MCF 10A (cell line): ENCODE measurements around the gene CPVL. TPM values are rescaled to one million over a fixed set of nuclear protein-coding genes. Genes with fewer than 3 reads are reported as not detected.
A peak's percentile ranks its signal among the peaks of the same experiment; 100 is the strongest.

Experiments
- BruUV-seq: library from RNA; stranded (reverse); fragments of 400-500 nt; replicated peaks from 2 replicates; lab custom pipeline; 2021; lab: Mats Ljungman, UMichigan
- CTCF ChIA-PET: fragments of 300-600 bp; sonication (Branson Sonifier 250); formaldehyde crosslinking; extraction: SDS; loops from one replicate; lab custom pipeline; 2021; ENCODE audit warnings: antibody characterized with exemption, inconsistent platforms; lab: Yijun Ruan, JAX
- POLR2A ChIA-PET: fragments of 300-600, 350-650 bp; sonication (Branson Sonifier 250); formaldehyde crosslinking; extraction: SDS; loops from one replicate; lab custom pipeline; 2020; ENCODE audit warnings: antibody characterized with exemption, inconsistent platforms; lab: Yijun Ruan, JAX
- DNase-seq: peaks from one replicate; pipeline ENCODE4 v3.0.0-alpha.2; 2018; ENCODE audit not compliant: unreplicated experiment
- H3K27ac Mint-ChIP-seq: one replicate; pipeline ENCODE4 v1.8.0; 2022; ENCODE audit warnings: mild to moderate bottlenecking, low read depth, mixed read lengths; ENCODE audit not compliant: unreplicated experiment
- H3K27me3 Mint-ChIP-seq: one replicate; pipeline ENCODE4 v1.8.0; 2022; ENCODE audit warnings: mixed read lengths; ENCODE audit not compliant: insufficient read depth, unreplicated experiment
- H3K36me3 Mint-ChIP-seq: one replicate; pipeline ENCODE4 v1.8.0; 2022; ENCODE audit warnings: mild to moderate bottlenecking, moderate library complexity, mixed read lengths; ENCODE audit not compliant: insufficient read depth, unreplicated experiment
- H3K4me1 Mint-ChIP-seq: one replicate; pipeline ENCODE4 v1.8.0; 2022; ENCODE audit warnings: mixed read lengths; ENCODE audit not compliant: insufficient read depth, unreplicated experiment
- H3K4me3 Mint-ChIP-seq: one replicate; pipeline ENCODE4 v1.8.0; 2022; ENCODE audit warnings: mild to moderate bottlenecking, moderate library complexity, mixed read lengths; ENCODE audit not compliant: unreplicated experiment
- H3K9me3 Mint-ChIP-seq: one replicate; pipeline ENCODE4 v1.8.0; 2022; ENCODE audit warnings: mixed read lengths; ENCODE audit not compliant: unreplicated experiment
- CTCF ChIP-seq: fragments of 200-600 bp; IDR thresholded peaks from one replicate; pipeline ENCODE4 v1.8.0; 2022; ENCODE audit warnings: antibody characterized with exemption, mild to moderate bottlenecking; ENCODE audit not compliant: unreplicated experiment
- intact Hi-C: fragments of 100-400 bp; cut with micrococcal nuclease; formaldehyde crosslinking; loops from 2 replicates; pipeline ENCODE4 v1.14.1; 2022
- total RNA-seq: library from RNA; stranded (reverse); gene quantifications from 2 replicates; pipeline ENCODE4 v1.2.3, GENCODE V29; 2022

Gene CPVL
- total RNA-seq, 1 experiment from 2014 or later = 49.0 TPM

GRCh38 chr7:29112721-29113120 lies 33.6 kb downstream of the CPVL start:
- no TSS peak for BruUV-seq
- DNase-seq = no peak
- Mint-ChIP-seq H3K4me3 (peak overlapping the region; percentile 68), H3K4me1 (peaks cover 51% of the 10 kb centered on the region), H3K27ac (peak overlapping the region; percentile 84), H3K36me3 (peaks cover 27% of the 10 kb centered on the region), H3K27me3 (no peaks in the 10 kb centered on the region), H3K9me3 (no peaks in the 10 kb centered on the region)
- TF ChIP-seq CTCF = no peak
- CTCF ChIA-PET = interaction anchor here (0.6 to 23.6 kb wide), 13 partner anchors 11 to 317 kb away, joined by 3 to 712 read pairs (median 4); no protein-coding TSS in a partner anchor
- POLR2A ChIA-PET = interaction anchor here (0.9 to 2.6 kb wide), 4 partner anchors 9 to 233 kb away, joined by 4 to 13 read pairs (median 6); no protein-coding TSS in a partner anchor
- intact Hi-C loops = loop anchor here (1.0 to 5.0 kb wide), 3 partner anchors 80 to 296 kb away; partner anchors contain the start of gene CHN2

DNA sequence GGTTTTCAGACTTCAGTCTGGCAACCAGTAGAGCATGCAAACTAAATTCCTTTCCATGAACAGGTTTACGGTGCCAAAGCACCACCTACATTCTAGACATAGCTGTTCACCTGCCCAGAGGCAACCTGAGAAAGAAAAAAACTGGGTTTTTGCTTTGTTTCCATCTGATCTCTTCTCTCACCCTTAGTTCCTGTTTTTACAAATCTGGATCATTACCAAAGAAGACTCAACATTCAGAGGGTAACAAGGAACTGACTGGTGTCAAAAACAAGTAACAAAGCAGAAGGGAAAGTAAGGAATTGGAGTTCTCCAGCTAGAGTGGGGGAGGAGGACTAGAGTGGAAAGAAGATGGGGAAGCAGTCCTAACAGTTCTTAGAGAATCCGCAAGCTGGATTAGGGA lies 36.4 kb downstream of the CPVL start:
- intact Hi-C loops = loop anchor here (5.0 to 10.0 kb wide), 2 partner anchors 82 to 515 kb away; partner anchors contain the start of gene CHN2
- no peak for TF ChIP-seq CTCF
- H3K36me3 Mint-ChIP-seq = peaks cover 34% of the 10 kb centered on the region
- ChIA-PET CTCF (interaction anchor here (0.8 to 23.6 kb wide), 6 partner anchors 9 to 300 kb away, joined by 3 to 712 read pairs (median 4); no protein-coding TSS in a partner anchor), POLR2A (interaction anchor here (0.7 to 2.2 kb wide), 5 partner anchors 30 to 304 kb away, joined by 3 to 12 read pairs (median 3); no protein-coding TSS in a partner anchor)
- BruUV-seq = no TSS peak
- peaks cover 53% of the 10 kb centered on the region for H3K4me1 Mint-ChIP-seq
- DNase-seq = peak; percentile 31
- no peaks in the 10 kb centered on the region for H3K9me3 Mint-ChIP-seq
- H3K27me3 Mint-ChIP-seq = no peaks in the 10 kb centered on the region
- peak overlapping the region; percentile 8 for H3K27ac Mint-ChIP-seq
- no peak overlapping the region for H3K4me3 Mint-ChIP-seq

DNA sequence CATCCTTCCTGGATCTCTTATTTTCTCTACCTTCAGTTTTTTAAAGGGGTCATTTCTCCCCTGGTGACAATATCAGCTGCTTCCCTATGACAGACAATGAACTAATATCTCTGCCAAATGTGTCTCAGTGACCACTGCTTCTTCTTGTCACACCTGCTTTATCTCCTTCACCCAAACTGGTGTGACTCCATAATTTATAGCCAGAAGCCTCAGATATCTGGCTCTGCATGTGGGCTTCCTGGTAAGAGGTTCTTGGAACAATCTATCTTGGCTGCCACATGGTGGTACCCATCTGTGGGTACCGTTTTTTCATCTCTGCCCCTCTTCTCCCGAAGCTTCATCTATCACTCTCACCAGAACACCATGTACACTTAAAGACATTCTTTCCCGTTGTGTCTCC lies 37.0 kb downstream of the CPVL start:
- H3K9me3 Mint-ChIP-seq = no peaks in the 10 kb centered on the region
- H3K36me3 Mint-ChIP-seq = peaks cover 34% of the 10 kb centered on the region
- BruUV-seq = no TSS peak
- H3K4me1 Mint-ChIP-seq = peaks cover 53% of the 10 kb centered on the region
- CTCF ChIA-PET = interaction anchor here (0.8 to 23.6 kb wide), 7 partner anchors 8 to 301 kb away, joined by 3 to 712 read pairs (median 4); no protein-coding TSS in a partner anchor
- intact Hi-C loops = loop anchor here (10.0 kb wide), 1 partner anchor 515 kb away; no protein-coding TSS in a partner anchor
- H3K27me3 Mint-ChIP-seq = no peaks in the 10 kb centered on the region
- no peak for TF ChIP-seq CTCF
- H3K27ac Mint-ChIP-seq = peak overlapping the region; percentile 8
- H3K4me3 Mint-ChIP-seq = no peak overlapping the region
- POLR2A ChIA-PET = interaction anchor here (0.7 to 2.2 kb wide), 5 partner anchors 31 to 304 kb away, joined by 3 to 12 read pairs (median 3); no protein-coding TSS in a partner anchor
- DNase-seq = no peak

- POLR2A ChIA-PET = interaction anchor here (0.5 to 2.3 kb wide), 9 partner anchors 9 to 275 kb away, joined by 3 to 15 read pairs (median 3); no protein-coding TSS in a partner anchor
These were observed 39.3 kb downstream of the CPVL start for GRCh38 chr7:29107056-29107455.

More at GRCh38 chr7:29107056-29107455, 39.3 kb downstream of the CPVL start:
- no peak for TF ChIP-seq CTCF
- DNase-seq = no peak
- Mint-ChIP-seq H3K36me3 (peaks cover 26% of the 10 kb centered on the region), H3K4me3 (no peak overlapping the region), H3K9me3 (no peaks in the 10 kb centered on the region), H3K27ac (no peak overlapping the region), H3K4me1 (peaks cover 47% of the 10 kb centered on the region), H3K27me3 (no peaks in the 10 kb centered on the region)
- intact Hi-C loops = loop anchor here (2.0 to 10.0 kb wide), 3 partner anchors 238 to 518 kb away; no protein-coding TSS in a partner anchor
- CTCF ChIA-PET = interaction anchor here (0.6 to 23.6 kb wide), 64 partner anchors 10 to 1828 kb away, joined by 3 to 712 read pairs (median 4); no protein-coding TSS in a partner anchor
- no TSS peak for BruUV-seq
